CD14-positive monocyte (primary cell): ENCODE data around the gene RGN. TPM values are rescaled to one million over a fixed set of nuclear protein-coding genes. Genes with fewer than 3 reads are reported as not detected.

Experiments
- DNase-seq, 3 donors: peaks; one replicate each; pipeline ENCODE4 v3.0.0-alpha.2; 2011 to 2022
- H2AFZ ChIP-seq: 2 replicates; pipeline ENCODE4 v1.6.0; 2012; ENCODE audit warnings: mild to moderate bottlenecking, low read depth, low read length, inconsistent platforms; ENCODE audit not compliant: insufficient read depth, poor library complexity, severe bottlenecking
- H3K27ac ChIP-seq, 2 donors: 1 replicate in 1 of 2; 2 replicates in 1 of 2; pipeline ENCODE4 v1.5.1; 2012 to 2013; ENCODE audit warnings: low read length in 2 of 2, control low read depth in 1 of 2, inconsistent platforms in 1 of 2, low read depth in 1 of 2, mild to moderate bottlenecking in 1 of 2
- H3K27me3 ChIP-seq, 2 donors: one replicate each; pipeline versions ENCODE4 v1.6.0 to v1.6.1; 2011 to 2013; ENCODE audit warnings: low read length in 2 of 2; ENCODE audit not compliant: control insufficient read depth in 2 of 2, insufficient read depth in 2 of 2
- H3K36me3 ChIP-seq, 2 donors: replicated peaks in 1 of 2; 1 replicate in 1 of 2; 2 replicates in 1 of 2; pipeline versions ENCODE4 v1.5.1 to v1.6.1; 2012 to 2013; ENCODE audit warnings: low read length in 2 of 2, control low read depth in 1 of 2, inconsistent platforms in 1 of 2, mild to moderate bottlenecking in 1 of 2; ENCODE audit not compliant: insufficient read depth in 2 of 2, control insufficient read depth in 1 of 2
- H3K4me1 ChIP-seq, 2 donors: 1 replicate in 1 of 2; 2 replicates in 1 of 2; pipeline versions ENCODE4 v1.5.1 to v1.6.1; 2012 to 2013; ENCODE audit warnings: low read length in 2 of 2, control low read depth in 1 of 2, inconsistent platforms in 1 of 2, mild to moderate bottlenecking in 1 of 2, moderate library complexity in 1 of 2; ENCODE audit not compliant: insufficient read depth in 2 of 2, control insufficient read depth in 1 of 2
- H3K4me2 ChIP-seq: replicated peaks from 2 replicates; pipeline ENCODE3; 2012; ENCODE audit warnings: low read length, moderate library complexity, mild to moderate bottlenecking; ENCODE audit not compliant: poor library complexity, severe bottlenecking; ENCODE audit errors: extremely low read depth
- H3K4me3 ChIP-seq, 3 experiments: fragments of 200-600 bp in 1 of 3; sonication (generic) in 1 of 3; replicated peaks in 1 of 3; 1 replicate in 2 of 3; 2 replicates in 1 of 3; pipeline ENCODE4 v1.5.1; 2011 to 2013; ENCODE audit warnings: low read length in 3 of 3, mild to moderate bottlenecking in 3 of 3, control low read depth in 2 of 3, low read depth in 2 of 3, inconsistent platforms in 1 of 3, moderate library complexity in 1 of 3
- H3K79me2 ChIP-seq: 2 replicates; pipeline ENCODE4 v1.6.0; 2012; ENCODE audit warnings: mild to moderate bottlenecking, control low read depth, inconsistent platforms, low read length, moderate library complexity; ENCODE audit not compliant: insufficient read depth
- H3K9ac ChIP-seq: 2 replicates; pipeline ENCODE4 v1.6.0; 2017; ENCODE audit warnings: low read length, mild to moderate bottlenecking; ENCODE audit not compliant: insufficient read depth, poor library complexity, severe bottlenecking
- H3K9me3 ChIP-seq, 2 donors: replicated peaks in 1 of 2; 1 replicate in 1 of 2; 2 replicates in 1 of 2; pipeline versions ENCODE4 v1.5.1 to v1.6.1; 2012 to 2013; ENCODE audit warnings: low read length in 2 of 2, control low read depth in 1 of 2; ENCODE audit not compliant: control insufficient read depth in 1 of 2, insufficient read depth in 1 of 2
- H4K20me1 ChIP-seq: 2 replicates; pipeline ENCODE4 v1.6.0; 2012; ENCODE audit warnings: mild to moderate bottlenecking, low read length, control low read depth, moderate library complexity; ENCODE audit not compliant: insufficient read depth
- H3K27ac Mint-ChIP-seq, 7 donors: one replicate each; pipeline ENCODE4 v1.8.0; 2020; ENCODE audit warnings: mild to moderate bottlenecking in 7 of 7, mixed read lengths in 7 of 7, moderate library complexity in 6 of 7, inconsistent platforms in 2 of 7
- H3K27me3 Mint-ChIP-seq, 3 donors: one replicate each; pipeline ENCODE4 v1.8.0; 2021 to 2022; ENCODE audit warnings: low read depth in 3 of 3, mild to moderate bottlenecking in 3 of 3, mixed read lengths in 3 of 3, moderate library complexity in 3 of 3, inconsistent platforms in 1 of 3
- H3K36me3 Mint-ChIP-seq, 2 donors: one replicate each; pipeline ENCODE4 v1.8.0; 2020; ENCODE audit warnings: mixed read lengths in 2 of 2, inconsistent platforms in 1 of 2, mild to moderate bottlenecking in 1 of 2
- H3K4me1 Mint-ChIP-seq: one replicate; pipeline ENCODE4 v1.8.0; 2020; ENCODE audit warnings: mild to moderate bottlenecking, mixed read lengths
- H3K4me3 Mint-ChIP-seq, 2 donors: one replicate each; pipeline ENCODE4 v1.8.0; 2020; ENCODE audit warnings: mild to moderate bottlenecking in 2 of 2, mixed read lengths in 2 of 2, moderate library complexity in 1 of 2
- H3K9me3 Mint-ChIP-seq, 7 donors: one replicate each; pipeline ENCODE4 v1.8.0; 2020 to 2022; ENCODE audit warnings: mixed read lengths in 7 of 7, mild to moderate bottlenecking in 6 of 7, moderate library complexity in 6 of 7, inconsistent platforms in 2 of 7
- CTCF ChIP-seq: fragments of 200-600 bp; IDR thresholded peaks from one replicate; pipeline ENCODE4 v1.8.0; 2022; ENCODE audit warnings: antibody characterized with exemption, mild to moderate bottlenecking
- WGBS: methylation state at CpG from one replicate; pipeline ENCODE4 v1.1.5; 2013; ENCODE audit warnings: missing lambda C conversion rate; ENCODE audit not compliant: insufficient coverage; 5-methylcytosine and 5-hydroxymethylcytosine counted together
- intact Hi-C, 2 donors: fragments of 100-400 bp; cut with micrococcal nuclease; formaldehyde crosslinking; loops; one replicate each; pipeline versions ENCODE4 v1.15.0 to v1.15.1; 2023
- polyA plus RNA-seq, 3 donors: library from polyadenylated mRNA; depleted of rRNA in 1 of 3; unstranded in 2 of 3; stranded (reverse) in 1 of 3; fragments of 300-500 nt in 2 of 3; fragments of >200 nt in 1 of 3; fragmentation: Illumina TruSeq in 2 of 3; gene quantifications; 1 replicate in 2 of 3; 2 replicates in 1 of 3; pipeline ENCODE4 v1.2.3, GENCODE V29; 2012 to 2021
- small RNA-seq: library from RNA; depleted of rRNA; stranded (forward); fragments of <200 nt; gene quantifications from one replicate; pipeline ENCODE3, GENCODE V24; 2012; ENCODE audit warnings: low read depth; ENCODE audit not compliant: insufficient read length

Gene RGN
- polyA plus RNA-seq, 3 donors = not detected

GRCh38 chrX:47138171-47138570, 59.9 kb downstream of the RGN start:
- no peaks in the 10 kb centered on the region for H3K9me3 Mint-ChIP-seq
- Histone ChIP-seq H4K20me1 (no peaks in the 10 kb centered on the region), H3K4me1 (no peaks in the 10 kb centered on the region), H3K27me3 (peaks cover 0 to 6% of the 10 kb centered on the region in 2 donors), H3K4me2 (no peak overlapping the region), H3K27ac (no peak overlapping the region), H3K79me2 (peaks cover 12% of the 10 kb centered on the region), H2AFZ (no peak overlapping the region), H3K36me3 (peaks cover 19 to 24% of the 10 kb centered on the region in 2 donors), H3K4me3 (no peak overlapping the region), H3K9ac (no peak overlapping the region), H3K9me3 (no peaks in the 10 kb centered on the region)
- H3K4me3 Mint-ChIP-seq = no peak overlapping the region
- TF ChIP-seq CTCF = no peak
- no peak overlapping the region for H3K27ac Mint-ChIP-seq
- intact Hi-C loops = no loop called here
- peaks cover 2% of the 10 kb centered on the region for H3K4me1 Mint-ChIP-seq
- peaks cover 21 to 22% of the 10 kb centered on the region in 2 donors for H3K36me3 Mint-ChIP-seq
- WGBS = no CpG with 5 or more reads among the region's 6 CpGs
- no peak for DNase-seq
- peaks cover 0 to 30% (median 2%) of the 10 kb centered on the region in 3 donors for H3K27me3 Mint-ChIP-seq

Small RNAs within 50 kb of the gene (small RNA-seq; reads per million reads assigned to genes)
- gene RNU12-2P = 3.5 reads per million, percentile 33 among the genes with 10 or more reads in this experiment
- gene RNU6-1189P = not detected

Other genes starting within 250 kb of the RGN start
- 10 to 100 TPM; 17.2 to 60.3 (median 55.7) TPM for gene RP2, start 241.4 kb upstream of the RGN start, polyA plus RNA-seq
- under 1 TPM; 0.03 to 0.43 (median 0.19) TPM for gene JADE3, start 166.0 kb upstream of the RGN start, polyA plus RNA-seq
- 100 to 1,000 TPM in 2 of 3 donors, 10 to 100 TPM in 1; 35.2 to 139 (median 104) TPM for gene NDUFB11, start 66.3 kb downstream of the RGN start, polyA plus RNA-seq
- gene RBM10, start 66.8 kb downstream of the RGN start, polyA plus RNA-seq = 10 to 100 TPM in 2 of 3 donors, 1 to 10 TPM in 1; 7.3 to 29.4 (median 14.0) TPM
- 100 to 1,000 TPM; 125 to 157 (median 150) TPM for gene UBA1, start 115.4 kb downstream of the RGN start, polyA plus RNA-seq
- 10 to 100 TPM in 2 of 3 donors, 1 to 10 TPM in 1; 7.3 to 97.4 (median 14.1) TPM for gene CDK16, start 140.2 kb downstream of the RGN start, polyA plus RNA-seq
- gene USP11, start 154.6 kb downstream of the RGN start, polyA plus RNA-seq = 1 to 10 TPM; 6.7 to 9.7 (median 8.8) TPM